Measurements from ENCODE around the gene ZNFX1.

Gene ZNFX1

DNA sequence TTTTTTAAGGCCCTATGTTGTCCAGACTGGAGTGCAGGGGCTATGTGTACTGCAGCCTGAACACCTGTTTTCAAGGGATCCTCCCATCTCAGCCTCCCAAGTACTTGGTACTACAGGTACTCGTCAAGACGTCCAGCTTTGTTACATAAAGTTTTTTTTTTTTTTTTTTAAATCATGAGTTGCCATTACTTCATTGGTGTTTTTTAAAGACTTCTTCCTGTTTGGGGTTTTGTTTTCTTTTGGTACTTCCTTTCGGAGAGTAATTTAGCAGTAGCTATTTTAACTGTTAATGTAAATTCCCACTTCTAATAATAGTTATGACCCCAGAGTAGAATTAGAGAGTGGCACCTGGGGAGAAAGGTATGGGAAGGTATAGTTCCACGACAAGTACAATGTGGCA lies 10.5 kb downstream of the ZNFX1 start:
- DNase-seq: no peak

GRCh38 chr20:49262444-49262843 lies 15.4 kb downstream of the ZNFX1 start:
- CTCF ChIA-PET: no interaction called here

More for the DNA sequence above, 10.5 kb downstream of the ZNFX1 start:
- no peaks in the 10 kb centered on the region for H3K27me3 Mint-ChIP-seq
- H3K4me3 Mint-ChIP-seq: peak overlapping the region; percentile 57
- peaks cover 58% of the 10 kb centered on the region for H3K4me1 Mint-ChIP-seq
- peaks cover 80% of the 10 kb centered on the region for H3K36me3 Mint-ChIP-seq
- peak overlapping the region; percentile 83 for H3K27ac Mint-ChIP-seq
- CTCF ChIA-PET: interaction anchor here (0.8 to 1.4 kb wide), 2 partner anchors 50 to 56 kb away, joined by 4 to 5 read pairs; no protein-coding TSS in a partner anchor
- peaks cover 7% of the 10 kb centered on the region for H3K9me3 Mint-ChIP-seq

GRCh38 chr20:49261173-49261572 lies 16.7 kb downstream of the ZNFX1 start:
- H3K4me1 Mint-ChIP-seq: peaks cover 7% of the 10 kb centered on the region
- H3K9me3 Mint-ChIP-seq: no peaks in the 10 kb centered on the region
- H3K36me3 Mint-ChIP-seq: peaks cover 76% of the 10 kb centered on the region
- no peaks in the 10 kb centered on the region for H3K27me3 Mint-ChIP-seq
- CTCF ChIA-PET: interaction anchor here (0.9 kb wide), 1 partner anchor 24 kb away, joined by 3 read pairs; no protein-coding TSS in a partner anchor
- DNase-seq: no peak
- no peak overlapping the region for H3K27ac Mint-ChIP-seq
- no peak overlapping the region for H3K4me3 Mint-ChIP-seq

More at GRCh38 chr20:49262444-49262843, 15.4 kb downstream of the ZNFX1 start:
- Mint-ChIP-seq H3K9me3 (no peaks in the 10 kb centered on the region), H3K27me3 (no peaks in the 10 kb centered on the region), H3K4me1 (peaks cover 18% of the 10 kb centered on the region), H3K27ac (no peak overlapping the region), H3K36me3 (peaks cover 71% of the 10 kb centered on the region), H3K4me3 (no peak overlapping the region)
- no peak for DNase-seq

DNA sequence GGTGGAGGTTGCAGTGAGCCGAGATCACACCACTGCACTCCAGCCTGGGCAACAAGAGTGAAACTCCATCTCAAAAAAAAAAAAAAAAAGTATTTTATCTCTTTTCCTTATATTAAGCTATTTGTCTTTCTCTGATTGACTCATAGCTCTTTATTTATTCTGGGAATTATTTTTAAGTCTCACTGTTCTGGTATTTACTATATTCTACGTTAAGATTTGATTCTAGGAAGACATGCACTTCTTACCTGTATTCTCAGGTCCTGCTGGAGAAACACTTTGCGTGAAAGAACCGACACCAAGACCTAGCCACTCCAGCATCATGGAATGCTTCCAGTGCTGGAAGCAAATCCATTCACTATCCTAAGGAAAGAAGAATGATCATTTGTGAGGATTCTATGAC lies 17.6 kb downstream of the ZNFX1 start:
- H3K9me3 Mint-ChIP-seq: no peaks in the 10 kb centered on the region
- no peak overlapping the region for H3K27ac Mint-ChIP-seq

DNA sequence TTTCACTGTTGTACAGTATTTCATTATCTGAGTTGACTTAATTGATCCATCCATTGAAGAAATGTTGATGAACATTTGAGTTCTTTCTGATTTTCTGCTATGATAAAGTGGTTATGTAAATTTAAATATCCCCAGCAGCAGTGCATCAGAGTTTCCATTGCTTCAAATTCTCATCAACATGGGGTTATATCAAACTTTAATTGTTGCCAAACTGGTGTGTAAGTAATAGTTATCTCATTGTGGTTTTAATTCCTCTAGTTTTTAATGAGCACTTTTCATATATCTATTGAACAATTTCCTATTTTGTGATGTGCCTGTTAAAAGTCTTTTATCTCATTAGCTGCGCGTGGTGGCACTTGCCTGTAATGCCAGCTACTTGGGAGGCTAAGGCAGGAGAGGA lies 18.1 kb downstream of the ZNFX1 start:
- Mint-ChIP-seq H3K27ac (no peak overlapping the region), H3K4me3 (no peak overlapping the region), H3K36me3 (peaks cover 76% of the 10 kb centered on the region), H3K4me1 (peaks cover 2% of the 10 kb centered on the region), H3K27me3 (no peaks in the 10 kb centered on the region), H3K9me3 (no peaks in the 10 kb centered on the region)
- CTCF ChIA-PET: interaction anchor here (1.0 kb wide), 1 partner anchor 64 kb away, joined by 3 read pairs; no protein-coding TSS in a partner anchor
- no peak for DNase-seq

More for the DNA sequence above, 17.6 kb downstream of the ZNFX1 start:
- CTCF ChIA-PET: interaction anchor here (1.0 kb wide), 1 partner anchor 63 kb away, joined by 3 read pairs; no protein-coding TSS in a partner anchor
- Mint-ChIP-seq H3K4me3 (no peak overlapping the region), H3K27me3 (no peaks in the 10 kb centered on the region), H3K4me1 (peaks cover 2% of the 10 kb centered on the region), H3K36me3 (peaks cover 79% of the 10 kb centered on the region)
- DNase-seq: no peak

DNA sequence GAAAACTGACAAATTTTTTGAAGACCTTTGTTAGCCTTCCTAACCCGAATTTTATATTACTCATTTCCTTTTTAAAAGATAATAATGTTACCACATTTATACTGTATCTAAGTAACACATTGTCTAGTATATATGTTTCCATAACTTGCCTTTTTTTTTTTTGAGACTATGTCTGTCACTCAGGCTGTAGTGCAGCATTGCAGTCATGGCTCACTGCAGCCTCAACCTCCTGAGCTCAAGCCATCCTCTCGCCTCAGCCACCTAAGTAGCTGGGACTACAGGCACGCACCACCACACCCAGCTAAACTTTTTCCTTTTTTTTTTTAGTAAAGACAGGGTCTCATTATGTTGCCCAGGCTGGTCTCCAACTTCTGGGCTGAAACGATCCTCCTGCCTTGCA lies 18.6 kb downstream of the ZNFX1 start:
- Mint-ChIP-seq H3K4me1 (peaks cover 2% of the 10 kb centered on the region), H3K4me3 (no peak overlapping the region), H3K36me3 (peaks cover 75% of the 10 kb centered on the region), H3K9me3 (no peaks in the 10 kb centered on the region), H3K27ac (no peak overlapping the region), H3K27me3 (no peaks in the 10 kb centered on the region)
- CTCF ChIA-PET: interaction anchor here (1.0 kb wide), 1 partner anchor 64 kb away, joined by 3 read pairs; no protein-coding TSS in a partner anchor
- DNase-seq: no peak

DNA sequence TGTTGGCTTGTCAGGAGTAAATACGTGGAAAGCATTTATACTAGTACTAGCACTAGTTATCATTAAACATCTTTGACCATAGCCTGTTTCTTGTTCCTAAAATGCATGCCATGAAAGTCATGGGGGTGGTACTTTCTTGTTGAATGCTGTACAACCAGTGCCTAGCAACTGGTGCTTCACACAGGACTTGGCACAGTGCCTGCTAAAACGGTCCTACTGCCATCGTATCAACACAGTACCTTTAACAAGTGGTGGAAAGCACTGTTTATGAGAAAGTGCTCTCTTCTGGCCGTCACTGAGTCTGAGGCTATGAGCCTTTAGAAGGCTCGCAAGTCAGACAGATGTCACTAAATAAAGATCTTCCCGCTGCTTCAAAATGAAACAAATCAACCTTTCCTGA lies 21.6 kb downstream of the ZNFX1 start:
- no peaks in the 10 kb centered on the region for H3K9me3 Mint-ChIP-seq
- H3K27ac Mint-ChIP-seq: no peak overlapping the region
- H3K4me1 Mint-ChIP-seq: peaks cover 2% of the 10 kb centered on the region
- no peak overlapping the region for H3K4me3 Mint-ChIP-seq
- peaks cover 73% of the 10 kb centered on the region for H3K36me3 Mint-ChIP-seq
- CTCF ChIA-PET: no interaction called here
- no peaks in the 10 kb centered on the region for H3K27me3 Mint-ChIP-seq
- DNase-seq: no peak

- no peak overlapping the region for H3K4me3 Mint-ChIP-seq
- H3K36me3 Mint-ChIP-seq: peaks cover 71% of the 10 kb centered on the region
- no peak for DNase-seq
- H3K27me3 Mint-ChIP-seq: no peaks in the 10 kb centered on the region
- CTCF ChIA-PET: interaction anchor here (0.5 to 2.1 kb wide), 4 partner anchors 9 to 64 kb away, joined by 3 to 6 read pairs (median 3); no protein-coding TSS in a partner anchor
- H3K4me1 Mint-ChIP-seq: no peaks in the 10 kb centered on the region
- peak overlapping the region; percentile 53 for H3K27ac Mint-ChIP-seq
- H3K9me3 Mint-ChIP-seq: no peaks in the 10 kb centered on the region
Observed at GRCh38 chr20:49252556-49253350, 25.1 kb downstream of the ZNFX1 start.

GRCh38 chr20:49248879-49249665 lies 28.8 kb downstream of the ZNFX1 start:
- no peak for DNase-seq
- H3K9me3 Mint-ChIP-seq: no peaks in the 10 kb centered on the region
- peaks cover 59% of the 10 kb centered on the region for H3K36me3 Mint-ChIP-seq
- H3K4me1 Mint-ChIP-seq: peaks cover 2% of the 10 kb centered on the region
- no peak overlapping the region for H3K27ac Mint-ChIP-seq
- H3K27me3 Mint-ChIP-seq: no peaks in the 10 kb centered on the region
- no peak overlapping the region for H3K4me3 Mint-ChIP-seq
- CTCF ChIA-PET: interaction anchor here (1.4 to 1.7 kb wide), 2 partner anchors 72 to 75 kb away, joined by 4 to 5 read pairs; no protein-coding TSS in a partner anchor

DNA sequence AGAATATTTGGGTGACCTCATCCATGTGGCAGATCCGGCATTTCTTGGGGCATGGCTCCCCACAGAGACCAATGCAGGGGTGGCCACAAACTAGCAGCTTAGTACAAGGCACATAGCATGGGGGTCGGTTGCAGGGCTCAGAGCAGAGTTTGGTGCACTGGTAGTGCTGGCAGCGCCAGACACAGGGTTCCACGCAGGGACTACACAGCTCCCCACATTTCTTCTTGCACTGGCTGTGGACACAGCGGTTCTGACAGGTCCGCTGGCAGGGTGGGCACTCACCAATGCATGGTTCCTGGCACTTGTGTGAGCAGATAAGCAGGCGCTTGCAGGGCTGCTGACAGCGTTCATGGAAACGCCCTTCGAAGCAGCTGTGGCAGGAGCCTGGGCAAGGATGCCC lies 29.6 kb downstream of the ZNFX1 start:
- peaks cover 2% of the 10 kb centered on the region for H3K4me1 Mint-ChIP-seq
- H3K27me3 Mint-ChIP-seq: no peaks in the 10 kb centered on the region
- no peak for DNase-seq
- H3K27ac Mint-ChIP-seq: no peak overlapping the region
- H3K9me3 Mint-ChIP-seq: no peaks in the 10 kb centered on the region
- H3K36me3 Mint-ChIP-seq: peaks cover 59% of the 10 kb centered on the region
- CTCF ChIA-PET: interaction anchor here (0.7 kb wide), 1 partner anchor 121 kb away, joined by 3 read pairs; no protein-coding TSS in a partner anchor
- H3K4me3 Mint-ChIP-seq: no peak overlapping the region

DNA sequence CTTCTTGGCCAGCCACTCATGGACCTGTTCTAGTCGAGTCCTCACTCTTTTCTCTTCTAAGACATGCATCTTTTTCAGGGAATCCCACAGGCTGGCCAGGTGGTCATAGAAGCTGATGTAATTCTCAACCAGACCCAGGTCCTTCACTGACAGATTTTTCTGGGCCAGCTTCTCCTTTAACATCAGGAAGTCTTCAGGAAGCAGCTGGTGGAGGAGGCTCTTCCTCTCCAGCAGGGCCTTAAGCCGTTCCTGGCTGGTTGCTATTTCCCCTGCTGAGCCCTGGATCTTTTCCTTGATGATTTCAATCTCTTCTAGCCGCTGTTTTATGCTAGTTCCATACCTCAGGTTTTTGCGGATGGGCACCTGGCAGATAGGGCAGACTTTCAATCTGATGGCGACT lies 30.1 kb downstream of the ZNFX1 start:
- CTCF ChIA-PET: interaction anchor here (0.7 kb wide), 1 partner anchor 122 kb away, joined by 3 read pairs; no protein-coding TSS in a partner anchor
- H3K9me3 Mint-ChIP-seq: no peaks in the 10 kb centered on the region
- no peaks in the 10 kb centered on the region for H3K27me3 Mint-ChIP-seq
- no peak for DNase-seq
- H3K36me3 Mint-ChIP-seq: peaks cover 56% of the 10 kb centered on the region
- H3K27ac Mint-ChIP-seq: peak overlapping the region; percentile 22
- peaks cover 2% of the 10 kb centered on the region for H3K4me1 Mint-ChIP-seq
- H3K4me3 Mint-ChIP-seq: no peak overlapping the region

DNA sequence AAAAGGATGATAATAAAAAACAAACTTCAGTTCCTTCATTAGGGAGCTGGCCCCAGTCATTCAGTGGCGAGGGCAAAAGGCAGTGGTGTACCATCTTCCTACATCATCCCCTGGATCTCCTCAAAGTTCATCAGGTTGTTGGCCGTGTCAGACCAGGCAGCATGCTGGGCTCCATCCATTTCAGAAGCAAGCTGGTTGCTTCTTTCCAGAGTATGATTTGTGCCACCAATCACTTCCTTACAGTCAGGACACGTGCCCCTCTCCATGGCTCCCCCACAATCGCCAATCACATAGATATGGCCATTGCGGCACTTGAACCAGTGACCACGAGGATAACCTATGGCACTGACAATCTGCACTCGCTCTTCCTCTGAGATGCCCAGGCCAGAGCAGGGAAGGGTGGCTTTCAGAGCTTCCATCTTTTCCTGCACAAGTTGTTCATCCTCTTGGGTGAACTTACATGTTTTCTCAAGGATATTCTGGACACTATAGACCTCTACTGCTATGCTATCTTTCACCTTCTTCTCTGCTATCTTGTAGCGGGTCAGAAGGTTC lies 30.6 kb downstream of the ZNFX1 start:
- CTCF ChIA-PET: interaction anchor here (1.5 to 2.2 kb wide), 2 partner anchors 73 to 76 kb away, joined by 3 to 15 read pairs; no protein-coding TSS in a partner anchor
- H3K36me3 Mint-ChIP-seq: peaks cover 55% of the 10 kb centered on the region
- H3K27ac Mint-ChIP-seq: peak overlapping the region; percentile 22
- H3K4me1 Mint-ChIP-seq: peaks cover 2% of the 10 kb centered on the region
- no peak for DNase-seq
- H3K4me3 Mint-ChIP-seq: no peak overlapping the region
- no peaks in the 10 kb centered on the region for H3K27me3 Mint-ChIP-seq
- H3K9me3 Mint-ChIP-seq: no peaks in the 10 kb centered on the region

DNA sequence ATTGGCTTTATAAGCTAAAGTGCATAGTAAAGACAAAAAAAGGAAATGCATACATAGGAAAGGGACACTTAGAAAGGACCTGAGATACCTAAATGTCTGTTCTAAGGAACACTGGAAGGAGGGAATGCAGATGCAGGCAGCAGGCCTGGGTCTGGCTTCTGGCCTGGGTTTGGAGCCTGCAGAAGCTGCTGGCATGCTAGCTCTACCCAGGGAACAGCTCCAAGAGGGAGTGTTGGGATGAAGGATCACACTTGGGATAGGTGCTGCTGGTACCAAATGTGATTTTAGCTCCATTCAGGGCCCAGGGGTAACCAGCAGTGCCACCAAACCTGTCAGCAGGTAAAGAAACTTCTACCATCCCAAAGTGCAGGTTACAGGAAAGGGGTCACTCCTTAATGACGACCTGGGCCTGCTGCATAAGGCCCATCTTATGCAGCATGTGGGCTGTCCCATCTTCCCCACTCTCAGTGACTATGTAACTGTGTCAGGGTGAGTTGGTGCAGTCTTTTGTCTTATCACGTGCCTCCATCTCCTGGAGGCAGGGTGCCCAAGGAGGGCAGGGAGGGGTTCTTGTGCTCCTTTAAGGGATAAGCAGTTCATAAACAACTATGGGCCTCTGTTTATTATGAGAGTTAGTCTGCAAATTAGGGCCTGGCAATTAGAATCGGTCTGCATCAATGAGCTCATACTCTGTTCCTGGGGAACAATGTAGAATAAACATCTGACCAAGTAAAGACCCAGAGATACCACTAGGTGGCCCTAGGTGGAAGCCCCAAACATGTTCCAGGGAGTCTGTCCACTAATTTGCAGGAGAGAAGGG lies 31.7 kb downstream of the ZNFX1 start:
- H3K4me3 Mint-ChIP-seq: no peak overlapping the region
- H3K27ac Mint-ChIP-seq: peak overlapping the region; percentile 55
- CTCF ChIA-PET: interaction anchor here (0.6 to 2.2 kb wide), 8 partner anchors 9 to 108 kb away, joined by 3 to 15 read pairs (median 4); partner anchors contain the start of gene DDX27
- H3K4me1 Mint-ChIP-seq: peaks cover 2% of the 10 kb centered on the region
- no peaks in the 10 kb centered on the region for H3K9me3 Mint-ChIP-seq
- peak; percentile 32 for DNase-seq
- no peaks in the 10 kb centered on the region for H3K27me3 Mint-ChIP-seq
- peaks cover 59% of the 10 kb centered on the region for H3K36me3 Mint-ChIP-seq

Data from activated naive CD4-positive, alpha-beta T cell treated with anti-CD3 and anti-CD28 coated beads, Interleukin-2, amount 10 ng/mL, durations not matched to agents 7 days and 5 days (primary cell).